Uterus (tissue), 4 donors: ENCODE measurements around the gene STIM1. TPM values are rescaled to one million over a fixed set of nuclear protein-coding genes. Genes with fewer than 3 reads are reported as not detected.

ENCODE experiments used
- DNase-seq, 2 donors: peaks; one replicate each; pipeline ENCODE4 v3.0.0-alpha.2; 2019 to 2020
- H3K27ac ChIP-seq, 2 donors: fragments of 200-600 bp; sonication (generic); 1 replicate in 1 of 2; 2 replicates in 1 of 2; pipeline ENCODE4 v1.5.1; 2016 to 2018
- H3K27me3 ChIP-seq, 2 donors: fragments of 200-600 bp; sonication (generic); one replicate each; pipeline ENCODE4 v1.5.1; 2018 to 2019; ENCODE audit warnings: control low read depth in 1 of 2
- H3K36me3 ChIP-seq, 2 donors: fragments of 200-600 bp; sonication (generic); one replicate each; pipeline ENCODE4 v1.5.1; 2019; ENCODE audit warnings: control low read depth in 1 of 2
- H3K4me1 ChIP-seq, 2 donors: fragments of 200-600 bp; sonication (generic); one replicate each; pipeline ENCODE4 v1.5.1; 2018 to 2019; ENCODE audit warnings: control low read depth in 1 of 2
- H3K4me3 ChIP-seq, 2 donors: fragments of 200-600 bp; sonication (generic); 1 replicate in 1 of 2; 2 replicates in 1 of 2; pipeline ENCODE4 v1.5.1; 2018 to 2019; ENCODE audit warnings: mild to moderate bottlenecking in 1 of 2
- H3K9me3 ChIP-seq, 2 donors: fragments of 200-600 bp; sonication (generic); one replicate each; pipeline ENCODE4 v1.5.1; 2019; ENCODE audit warnings: control low read depth in 1 of 2
- POLR2A ChIP-seq, 2 donors: fragments of 450-650 bp; IDR thresholded peaks; one replicate each; pipeline ENCODE4 v1.6.1; 2016; ENCODE audit warnings: antibody characterized with exemption in 2 of 2, mild to moderate bottlenecking in 1 of 2, moderate library complexity in 1 of 2
- intact Hi-C: fragments of 100-400 bp; cut with DNase I; formaldehyde crosslinking; loops from one replicate; pipeline ENCODE4 v1.15.1; 2023; ENCODE audit warnings: low total_unique reads
- total RNA-seq, 4 donors: library from RNA; depleted of rRNA in 3 of 4; stranded (reverse); fragments of >200 nt in 3 of 4; gene quantifications; one replicate each; pipeline versions ENCODE4 v1.1.0 to v1.2.4, GENCODE V29; 2014 to 2023
- TF ChIP-seq, protein P1 (sequence below), 4 experiments: fragments of 200-600 bp in 2 of 4; fragments of 450-650 bp in 2 of 4; sonication (generic) in 2 of 4; IDR thresholded peaks; one replicate each; pipeline ENCODE4 v1.5.1; 2016 to 2019; ENCODE audit warnings: antibody characterized with exemption in 4 of 4, mild to moderate bottlenecking in 2 of 4, moderate library complexity in 1 of 4
- donor health status: DM: yes; HTN: yes; CAD: no.

STIM1 gene
- total RNA-seq, 4 donors from 2014 or later = 37.6 to 114 (median 56.3) TPM

DNA sequence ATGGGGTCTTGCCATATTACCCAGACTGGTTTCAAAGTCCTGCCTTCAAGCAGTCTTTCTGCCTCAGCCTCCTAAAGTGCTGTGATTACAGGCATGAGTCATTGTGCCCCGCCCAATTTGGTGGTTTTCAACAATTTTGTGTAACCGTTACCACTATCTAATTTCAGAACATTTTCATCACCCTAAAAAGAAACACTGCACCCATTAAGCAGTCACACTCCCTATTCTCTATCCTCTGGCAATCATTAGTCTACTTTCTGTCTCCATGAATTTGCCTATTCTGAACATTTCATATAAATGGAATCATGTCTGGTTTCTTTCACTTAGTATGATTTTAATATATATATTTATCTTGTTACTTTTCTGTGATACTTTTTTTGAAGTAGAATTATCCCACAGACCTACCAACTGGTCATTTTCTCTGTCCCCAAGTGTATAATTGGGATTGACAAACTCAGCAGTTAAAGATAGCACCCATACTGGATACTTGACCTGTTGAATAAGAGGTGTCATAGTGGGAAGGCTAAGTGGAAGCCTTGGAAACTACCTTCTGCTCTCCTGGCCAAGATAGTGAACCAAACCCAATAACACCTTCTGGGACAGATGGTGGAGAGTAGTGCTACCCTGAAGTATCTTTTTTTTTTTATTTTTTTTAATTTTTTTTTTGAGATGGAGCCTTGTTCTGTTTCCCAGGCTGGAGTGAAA lies 64.8 kb downstream of the STIM1 start:
- intact Hi-C loops = no loop called here
- Histone ChIP-seq H3K4me1 (no peaks in the 10 kb centered on the region), H3K36me3 (no peaks in the 10 kb centered on the region), H3K27me3 (no peaks in the 10 kb centered on the region), H3K4me3 (no peak overlapping the region), H3K27ac (no peak overlapping the region), H3K9me3 (no peaks in the 10 kb centered on the region)
- TF ChIP-seq, protein P1, sequence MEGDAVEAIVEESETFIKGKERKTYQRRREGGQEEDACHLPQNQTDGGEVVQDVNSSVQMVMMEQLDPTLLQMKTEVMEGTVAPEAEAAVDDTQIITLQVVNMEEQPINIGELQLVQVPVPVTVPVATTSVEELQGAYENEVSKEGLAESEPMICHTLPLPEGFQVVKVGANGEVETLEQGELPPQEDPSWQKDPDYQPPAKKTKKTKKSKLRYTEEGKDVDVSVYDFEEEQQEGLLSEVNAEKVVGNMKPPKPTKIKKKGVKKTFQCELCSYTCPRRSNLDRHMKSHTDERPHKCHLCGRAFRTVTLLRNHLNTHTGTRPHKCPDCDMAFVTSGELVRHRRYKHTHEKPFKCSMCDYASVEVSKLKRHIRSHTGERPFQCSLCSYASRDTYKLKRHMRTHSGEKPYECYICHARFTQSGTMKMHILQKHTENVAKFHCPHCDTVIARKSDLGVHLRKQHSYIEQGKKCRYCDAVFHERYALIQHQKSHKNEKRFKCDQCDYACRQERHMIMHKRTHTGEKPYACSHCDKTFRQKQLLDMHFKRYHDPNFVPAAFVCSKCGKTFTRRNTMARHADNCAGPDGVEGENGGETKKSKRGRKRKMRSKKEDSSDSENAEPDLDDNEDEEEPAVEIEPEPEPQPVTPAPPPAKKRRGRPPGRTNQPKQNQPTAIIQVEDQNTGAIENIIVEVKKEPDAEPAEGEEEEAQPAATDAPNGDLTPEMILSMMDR (IDR thresholded peaks at IDR 0.05) = no peak
- DNase-seq = peak; percentile 41 to 45

DNA sequence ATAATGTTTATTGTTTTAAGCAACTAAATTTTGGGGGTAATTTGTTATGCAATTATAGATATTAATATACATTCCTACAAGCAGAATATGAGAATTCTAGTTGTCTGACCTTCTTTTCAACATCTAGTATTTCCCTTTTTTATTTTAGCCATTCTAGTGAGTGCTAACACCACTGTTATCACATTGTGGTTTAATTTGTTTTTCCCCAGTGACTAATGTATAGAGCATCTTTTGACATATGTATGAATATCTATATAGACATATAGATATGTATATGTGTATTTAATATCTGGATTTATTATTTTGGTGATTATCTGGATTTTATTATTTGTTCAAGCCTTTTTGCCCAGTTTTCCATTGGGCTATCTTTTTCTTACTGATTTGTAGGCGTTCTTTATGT lies 66.6 kb downstream of the STIM1 start:
- no peaks in the 10 kb centered on the region for H3K9me3 ChIP-seq
- intact Hi-C loops = no loop called here

DNA sequence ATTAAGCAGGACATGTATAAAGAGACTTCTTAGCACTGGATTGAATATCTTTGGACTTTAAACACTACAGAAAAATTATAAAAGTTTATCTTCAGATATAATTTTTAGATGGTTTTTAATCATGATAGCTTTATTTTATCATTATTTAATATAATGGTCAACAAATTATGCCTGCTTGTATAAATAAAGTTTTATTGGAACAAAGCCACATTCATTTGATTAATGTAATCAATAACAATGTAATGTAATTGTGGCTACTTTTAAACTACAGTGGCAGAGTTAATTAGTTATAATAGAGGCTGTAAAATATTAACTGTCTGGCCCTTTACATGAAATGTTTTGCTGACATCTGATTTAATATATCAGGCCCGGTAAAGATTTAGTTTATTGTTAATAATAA lies 70.0 kb downstream of the STIM1 start:
- no peak for TF ChIP-seq POLR2A (IDR thresholded peaks at IDR 0.05)
- TF ChIP-seq, protein P1 (IDR thresholded peaks at IDR 0.05) = no peak
- no peaks in the 10 kb centered on the region for H3K36me3 ChIP-seq
- no peak for DNase-seq

More for the DNA sequence above, 66.6 kb downstream of the STIM1 start:
- Histone ChIP-seq H3K4me1 (no peaks in the 10 kb centered on the region), H3K27ac (no peak overlapping the region), H3K4me3 (no peak overlapping the region), H3K36me3 (no peaks in the 10 kb centered on the region), H3K27me3 (no peaks in the 10 kb centered on the region)
- TF ChIP-seq POLR2A (IDR thresholded peaks at IDR 0.05) = no peak
- TF ChIP-seq, protein P1 (IDR thresholded peaks at IDR 0.05) = no peak
- no peak for DNase-seq

DNA sequence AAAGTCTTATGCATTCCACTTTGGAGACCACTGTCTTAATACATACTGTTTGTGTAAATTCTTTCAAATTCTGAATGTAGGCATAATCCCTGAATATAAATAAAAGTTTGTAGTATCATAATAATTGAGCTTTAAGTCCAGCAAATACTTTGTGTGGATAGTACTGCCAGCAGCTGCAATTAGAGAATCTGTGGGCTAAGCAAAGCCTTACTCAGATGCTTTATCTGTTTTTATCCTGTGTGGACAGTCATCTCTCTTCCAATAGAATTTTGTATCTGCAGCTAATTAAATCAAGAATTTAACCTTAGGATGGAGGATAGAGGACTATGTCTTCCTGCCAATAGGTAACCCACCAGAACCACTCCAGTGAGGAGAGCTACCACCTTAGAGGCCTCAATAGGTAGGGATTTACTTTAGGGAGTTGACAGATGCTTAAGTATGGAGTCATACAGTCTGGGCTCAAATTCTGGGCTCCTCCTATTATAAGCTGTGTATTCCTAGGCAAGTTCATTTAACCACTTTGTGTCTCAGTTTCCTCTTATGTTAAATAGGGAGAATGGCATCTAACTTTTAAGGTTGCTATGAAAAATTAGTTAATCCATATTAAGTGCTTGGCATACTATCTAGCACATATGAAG lies 71.1 kb downstream of the STIM1 start:
- Histone ChIP-seq H3K36me3 (no peaks in the 10 kb centered on the region), H3K4me1 (no peaks in the 10 kb centered on the region), H3K27me3 (no peaks in the 10 kb centered on the region), H3K4me3 (no peak overlapping the region), H3K9me3 (no peaks in the 10 kb centered on the region), H3K27ac (no peak overlapping the region)
- DNase-seq = no peak
- intact Hi-C loops = no loop called here
- TF ChIP-seq, protein P1 (IDR thresholded peaks at IDR 0.05) = no peak
- TF ChIP-seq POLR2A (IDR thresholded peaks at IDR 0.05) = no peak

More for the DNA sequence above, 70.0 kb downstream of the STIM1 start:
- Histone ChIP-seq H3K9me3 (no peaks in the 10 kb centered on the region), H3K4me3 (no peak overlapping the region), H3K27me3 (no peaks in the 10 kb centered on the region), H3K4me1 (no peaks in the 10 kb centered on the region), H3K27ac (no peak overlapping the region)
- intact Hi-C loops = no loop called here

DNA sequence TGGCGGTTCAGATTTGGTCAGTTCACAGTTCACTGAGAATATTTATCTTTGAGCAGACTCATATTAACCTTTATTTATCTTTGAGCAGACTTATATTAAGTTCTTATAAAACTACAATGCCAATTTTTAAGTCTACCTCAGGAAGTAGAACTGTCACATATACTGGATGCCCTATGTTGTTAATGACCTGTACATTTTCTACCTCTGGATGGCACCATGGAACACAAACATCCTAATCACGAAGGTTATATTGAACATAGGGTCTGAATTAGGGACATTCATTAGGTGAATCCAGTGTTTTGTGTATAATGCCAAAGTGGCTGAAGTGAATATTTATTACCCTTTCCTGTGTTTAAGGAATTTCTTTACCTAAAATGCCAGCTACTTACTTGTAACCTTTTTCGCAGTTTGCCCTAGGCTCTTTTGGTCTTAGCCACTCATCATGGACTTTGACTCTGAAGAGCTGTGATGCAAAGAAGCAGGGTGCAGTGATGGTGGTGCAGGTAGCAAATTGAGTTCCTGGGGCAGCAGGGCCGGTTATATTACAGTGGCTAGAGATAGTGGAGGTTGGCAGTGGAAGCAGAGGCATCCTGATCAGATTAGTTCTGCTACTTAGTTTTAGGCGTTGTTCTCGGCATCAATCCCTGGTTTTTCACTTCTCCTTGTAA lies 71.8 kb downstream of the STIM1 start:
- no peaks in the 10 kb centered on the region for H3K27me3 ChIP-seq
- no peak for DNase-seq
- H3K4me3 ChIP-seq = no peak overlapping the region
- TF ChIP-seq, protein P1 (IDR thresholded peaks at IDR 0.05) = no peak
- no peak for TF ChIP-seq POLR2A (IDR thresholded peaks at IDR 0.05)
- no peaks in the 10 kb centered on the region for H3K36me3 ChIP-seq
- no peaks in the 10 kb centered on the region for H3K4me1 ChIP-seq
- no peaks in the 10 kb centered on the region for H3K9me3 ChIP-seq
- intact Hi-C loops = no loop called here
- H3K27ac ChIP-seq = no peak overlapping the region
